NCI-H2227 (cell line): ENCODE data around the gene CCNQ.

Source experiments
- DNase-seq: peaks from one replicate; lab custom pipeline; 2025; ENCODE audit not compliant: unreplicated experiment; lab: John Stamatoyannopoulos, UW

The CCNQ gene

GRCh38 chrX:153637121-153638040 lies 38.4 kb upstream of the CCNQ start:
- DNase-seq: no peak

- no peak for DNase-seq
These were observed 37.8 kb upstream of the CCNQ start for GRCh38 chrX:153636716-153637115.

GRCh38 chrX:153635788-153636668 lies 37.1 kb upstream of the CCNQ start:
- DNase-seq: peak; percentile 9

GRCh38 chrX:153635388-153635787 lies 36.4 kb upstream of the CCNQ start:
- no peak for DNase-seq

- DNase-seq: no peak
These were observed 35.9 kb upstream of the CCNQ start for GRCh38 chrX:153634832-153635231.

GRCh38 chrX:153634236-153634635 lies 35.3 kb upstream of the CCNQ start:
- DNase-seq: no peak

GRCh38 chrX:153633607-153634180 lies 34.8 kb upstream of the CCNQ start:
- no peak for DNase-seq

GRCh38 chrX:153633048-153633447 lies 34.1 kb upstream of the CCNQ start:
- DNase-seq: no peak

GRCh38 chrX:153632595-153632946 lies 33.6 kb upstream of the CCNQ start:
- DNase-seq: no peak

- no peak for DNase-seq
These were observed 33.1 kb upstream of the CCNQ start for GRCh38 chrX:153631907-153632594.

- no peak for DNase-seq
These were observed 32.4 kb upstream of the CCNQ start for GRCh38 chrX:153631346-153631745.

GRCh38 chrX:153628665-153629064 lies 29.7 kb upstream of the CCNQ start:
- no peak for DNase-seq

GRCh38 chrX:153628129-153628528 lies 29.2 kb upstream of the CCNQ start:
- DNase-seq: peak; percentile 17

GRCh38 chrX:153627675-153628111 lies 28.8 kb upstream of the CCNQ start:
- DNase-seq: no peak

- no peak for DNase-seq
These were observed 28.1 kb upstream of the CCNQ start for GRCh38 chrX:153626863-153627674.

- DNase-seq: no peak
These were observed 27.2 kb upstream of the CCNQ start for GRCh38 chrX:153626025-153626633.

- no peak for DNase-seq
These were observed 26.5 kb upstream of the CCNQ start for GRCh38 chrX:153625271-153626024.

GRCh38 chrX:153624196-153625091 lies 25.5 kb upstream of the CCNQ start:
- DNase-seq: no peak
